Thoracic aorta (tissue), 2 donors: ENCODE measurements around the gene UBE2F. TPM values are rescaled to one million over a fixed set of nuclear protein-coding genes. Genes with fewer than 3 reads are reported as not detected.
"Not testable (repeated sequence)": the region's sequence is repeated elsewhere in the genome, so short reads cannot be mapped to it uniquely, and the experiment has no call there.

Source experiments
- ATAC-seq: fragments of 150-250 bp; one replicate; pipeline ENCODE4 v1.8.0; 2017; ENCODE audit warnings: low read depth; ENCODE audit not compliant: insufficient number of reproducible peaks, low FRiP score
- DNase-seq: peaks from one replicate; pipeline ENCODE4 v3.0.0-alpha.2; 2020; ENCODE audit warnings: low spot score
- H3K27ac ChIP-seq, 2 donors: fragments of 200-600 bp; sonication (generic); 1 replicate in 1 of 2; 2 replicates in 1 of 2; pipeline ENCODE4 v1.5.1; 2016; ENCODE audit warnings: mild to moderate bottlenecking in 2 of 2, moderate library complexity in 2 of 2
- H3K27me3 ChIP-seq: fragments of 200-600 bp; sonication (generic); replicated peaks from 2 replicates; pipeline ENCODE4 v1.6.0; 2016; ENCODE audit warnings: mild to moderate bottlenecking; ENCODE audit not compliant: insufficient read depth
- H3K36me3 ChIP-seq: fragments of 200-600 bp; sonication (generic); one replicate; pipeline ENCODE4 v1.5.1; 2016
- H3K4me1 ChIP-seq, 2 donors: fragments of 200-600 bp; sonication (generic); 1 replicate in 1 of 2; 2 replicates in 1 of 2; pipeline versions ENCODE4 v1.5.1 to v1.6.0; 2016; ENCODE audit warnings: low read depth in 2 of 2, mild to moderate bottlenecking in 1 of 2; ENCODE audit not compliant: control insufficient read depth in 1 of 2
- H3K4me3 ChIP-seq: fragments of 200-600 bp; sonication (generic); 2 replicates; pipeline ENCODE4 v1.5.1; 2016; ENCODE audit warnings: mild to moderate bottlenecking
- H3K9me3 ChIP-seq: fragments of 200-600 bp; sonication (generic); 2 replicates; pipeline ENCODE4 v1.5.1; 2016
- CTCF ChIP-seq: fragments of 200-600 bp; sonication (generic); IDR thresholded peaks from one replicate; pipeline ENCODE4 v1.5.1; 2019; ENCODE audit warnings: antibody characterized with exemption
- total RNA-seq, 2 donors: library from RNA; depleted of rRNA; stranded (reverse); fragments of >200 nt; gene quantifications; one replicate each; pipeline versions ENCODE4 v1.1.0 to v1.2.3, GENCODE V29; 2016

The UBE2F gene
- total RNA-seq, 2 donors from 2014 or later = 51.9 to 69.3 TPM

- no peaks in the 10 kb centered on the region for H3K27me3 ChIP-seq
- no peaks in the 10 kb centered on the region for H3K9me3 ChIP-seq
- H3K27ac ChIP-seq = no peak overlapping the region
- DNase-seq (no peak), ATAC-seq (no peak)
- H3K36me3 ChIP-seq = peaks cover 17% of the 10 kb centered on the region
- no peak overlapping the region for H3K4me3 ChIP-seq
- H3K4me1 ChIP-seq = no peaks in the 10 kb centered on the region
- no peak for TF ChIP-seq CTCF
Measured at GRCh38 chr2:238029853-238030252, 63.0 kb downstream of the UBE2F start.

GRCh38 chr2:238030422-238031155, 63.8 kb downstream of the UBE2F start:
- no peaks in the 10 kb centered on the region for H3K9me3 ChIP-seq
- TF ChIP-seq CTCF = no peak
- no peak overlapping the region for H3K4me3 ChIP-seq
- no peaks in the 10 kb centered on the region for H3K27me3 ChIP-seq
- no peak for DNase-seq
- no peaks in the 10 kb centered on the region for H3K4me1 ChIP-seq
- H3K36me3 ChIP-seq = peaks cover 17% of the 10 kb centered on the region
- ATAC-seq = no peak
- no peak overlapping the region for H3K27ac ChIP-seq

- Histone ChIP-seq H3K36me3 (peaks cover 20% of the 10 kb centered on the region), H3K9me3 (no peaks in the 10 kb centered on the region), H3K27ac (no peak overlapping the region), H3K4me1 (no peaks in the 10 kb centered on the region), H3K27me3 (no peaks in the 10 kb centered on the region), H3K4me3 (no peak overlapping the region)
- ATAC-seq (no peak), DNase-seq (no peak)
- TF ChIP-seq CTCF = no peak
Measured at GRCh38 chr2:238031751-238032150, 64.9 kb downstream of the UBE2F start.

GRCh38 chr2:238032755-238033337, 66.0 kb downstream of the UBE2F start:
- H3K27ac ChIP-seq = no peak overlapping the region
- H3K36me3 ChIP-seq = peaks cover 24% of the 10 kb centered on the region
- no peaks in the 10 kb centered on the region for H3K9me3 ChIP-seq
- no peak overlapping the region for H3K4me3 ChIP-seq
- TF ChIP-seq CTCF = no peak
- H3K4me1 ChIP-seq = no peaks in the 10 kb centered on the region
- no peaks in the 10 kb centered on the region for H3K27me3 ChIP-seq
- no peak for ATAC-seq
- DNase-seq = no peak

- DNase-seq, H3K9me3 ChIP-seq, H3K27me3 ChIP-seq, ATAC-seq, H3K4me3 ChIP-seq, H3K4me1 ChIP-seq, H3K27ac ChIP-seq: not testable (repeated sequence)
- H3K36me3 ChIP-seq = peaks cover 29% of the 10 kb centered on the region
Measured at GRCh38 chr2:238033991-238034390, 67.2 kb downstream of the UBE2F start.
